GM21717 (cell line): ENCODE results near the gene SMYD1.

Experiments
- ATAC-seq: cut with Tn5 transposase; IDR thresholded peaks from one replicate; pipeline ENCODE4 v1.9.1; 2021; ENCODE audit warnings: mild to moderate bottlenecking, moderate library complexity; ENCODE audit not compliant: unreplicated experiment

The SMYD1 gene

GRCh38 chr2:88121678-88122077, 54.1 kb downstream of the SMYD1 start:
- ATAC-seq: no peak

GRCh38 chr2:88122141-88122884, 54.7 kb downstream of the SMYD1 start:
- no peak for ATAC-seq

GRCh38 chr2:88123164-88123974, 55.7 kb downstream of the SMYD1 start:
- ATAC-seq: no peak

GRCh38 chr2:88123975-88124917, 56.6 kb downstream of the SMYD1 start:
- no peak for ATAC-seq

GRCh38 chr2:88125344-88125923, 57.8 kb downstream of the SMYD1 start:
- no peak for ATAC-seq

GRCh38 chr2:88125924-88126771, 58.5 kb downstream of the SMYD1 start:
- no peak for ATAC-seq

GRCh38 chr2:88126772-88127637, 59.4 kb downstream of the SMYD1 start:
- no peak for ATAC-seq

- no peak for ATAC-seq
These were observed 59.9 kb downstream of the SMYD1 start for GRCh38 chr2:88127638-88127887.

GRCh38 chr2:88127888-88128653, 60.4 kb downstream of the SMYD1 start, which contains the start of gene FABP1:
Gene FABP1 (minus strand): TSS chr2:88128062. CDS start chr2:88128017, 45 bp downstream.
- ATAC-seq: no peak

- ATAC-seq: no peak
These were observed 61.2 kb downstream of the SMYD1 start for GRCh38 chr2:88128654-88129312.

GRCh38 chr2:88129313-88129959, 61.8 kb downstream of the SMYD1 start:
- ATAC-seq: no peak

- ATAC-seq: no peak
These were observed 63.8 kb downstream of the SMYD1 start for GRCh38 chr2:88131201-88131998.

- ATAC-seq: no peak
These were observed 64.4 kb downstream of the SMYD1 start for GRCh38 chr2:88131999-88132368.

GRCh38 chr2:88133875-88134274, 66.2 kb downstream of the SMYD1 start:
- no peak for ATAC-seq

- ATAC-seq: no peak
These were observed 69.2 kb downstream of the SMYD1 start for GRCh38 chr2:88136817-88137216.

GRCh38 chr2:88137833-88138232, 70.2 kb downstream of the SMYD1 start:
- no peak for ATAC-seq
